HepG2 (cell line): Measurements from ENCODE around the gene ANKRD40. TPM values are rescaled to one million over a fixed set of nuclear protein-coding genes. Genes with fewer than 3 reads are reported as not detected.

Experiments used
- CSRNP2 ChIP-seq: sonication (generic); formaldehyde crosslinking; conservative IDR thresholded peaks from 2 replicates; pipeline ENCODE4 v1.8.0; 2022; ENCODE audit warnings: low read depth, missing genetic modification reagents
- DR1 ChIP-seq: sonication (generic); formaldehyde crosslinking; IDR thresholded peaks from 2 replicates; pipeline ENCODE4 v1.8.0; 2021; ENCODE audit warnings: mild to moderate bottlenecking, missing genetic modification reagents, inconsistent platforms
- LBX2 ChIP-seq: sonication (generic); formaldehyde crosslinking; IDR thresholded peaks from 2 replicates; pipeline ENCODE4 v1.5.0; 2020; ENCODE audit warnings: missing genetic modification reagents, mild to moderate bottlenecking, borderline replicate concordance
- NCOR1 ChIP-seq: fragments of 200-600 bp; sonication (generic); IDR thresholded peaks from 2 replicates; pipeline ENCODE4 v1.7.0; 2017; ENCODE audit warnings: antibody characterized with exemption, low read length, borderline replicate concordance
- NR2F2 ChIP-seq: IDR thresholded peaks from 2 replicates; pipeline ENCODE4 v1.6.1; 2012; ENCODE audit warnings: low read depth, inconsistent platforms, borderline replicate concordance
- RFXANK ChIP-seq: IDR thresholded peaks from 2 replicates; pipeline ENCODE4 v1.6.1; 2016
- UBTF ChIP-seq: sonication (generic); formaldehyde crosslinking; IDR thresholded peaks from 2 replicates; pipeline ENCODE4 v1.4.0; 2020; ENCODE audit warnings: mild to moderate bottlenecking, missing genetic modification reagents
- ZBTB25 ChIP-seq: IDR thresholded peaks from 2 replicates; pipeline ENCODE4 v1.6.1; 2018; ENCODE audit warnings: missing genetic modification reagents
- ZBTB26 ChIP-seq: IDR thresholded peaks from 2 replicates; pipeline ENCODE4 v1.6.1; 2016; ENCODE audit warnings: missing compliant biosample characterization, missing genetic modification reagents, borderline replicate concordance
- ZFX ChIP-seq: sonication (generic); formaldehyde crosslinking; IDR thresholded peaks from 2 replicates; pipeline ENCODE4 v1.4.0; 2020; ENCODE audit warnings: mild to moderate bottlenecking, low read depth, missing genetic modification reagents, moderate library complexity
- ZNF407 ChIP-seq: sonication (generic); formaldehyde crosslinking; IDR thresholded peaks from one replicate; pipeline ENCODE4 v1.5.1; 2020; ENCODE audit warnings: mild to moderate bottlenecking, missing genetic modification reagents; ENCODE audit errors: not compliant biosample characterization
- ZNF720 ChIP-seq: sonication (generic); formaldehyde crosslinking; IDR thresholded peaks from 2 replicates; pipeline ENCODE4 v1.4.0; 2020; ENCODE audit warnings: missing genetic modification reagents
- ZNF766 ChIP-seq: sonication (generic); formaldehyde crosslinking; IDR thresholded peaks from 2 replicates; pipeline ENCODE4 v1.5.0; 2020; ENCODE audit warnings: missing genetic modification reagents, borderline replicate concordance
- polyA plus RNA-seq, 8 experiments: library from polyadenylated mRNA; depleted of rRNA in 3 of 8; stranded (reverse) in 7 of 8; unstranded in 1 of 8; fragments of >200 nt; fragmentation: Illumina TruSeq in 4 of 8; extraction: Trizol in 4 of 8; gene quantifications; 2 replicates each; pipeline versions ENCODE4 v1.2.1 to v1.2.3, GENCODE V29; 2011 to 2016; ENCODE audit warnings: low read depth in 4 of 8, missing spikeins in 1 of 8, mixed read lengths in 1 of 8; ENCODE audit not compliant: insufficient read depth in 1 of 8
- total RNA-seq, 5 experiments: library from RNA; depleted of rRNA; stranded (reverse); fragments of >200 nt; fragmentation: Illumina TruSeq; extraction: Trizol; gene quantifications; 2 replicates each; pipeline ENCODE4 v1.2.3, GENCODE V29; 2016; ENCODE audit warnings: low read depth in 1 of 5

Gene ANKRD40
- total and polyA plus RNA-seq, 2 of the 13 experiments (the other 11 are each of a cell fraction or from before 2014, with no cell fraction given), result 35.0 to 46.4 TPM

- TF ChIP-seq UBTF (CRISPR knock-in tag), result no peak; the same call in 1 of the 2 replicates
- TF ChIP-seq ZNF720 (CRISPR knock-in tag), result no peak
- TF ChIP-seq LBX2 (CRISPR knock-in tag), result no peak
- no peak for TF ChIP-seq ZFX
- TF ChIP-seq NCOR1, result no peak
- TF ChIP-seq NR2F2, result no peak
- no peak for TF ChIP-seq ZNF766 (CRISPR knock-in tag)
- no peak for TF ChIP-seq ZNF407
- no peak for TF ChIP-seq ZBTB26 (CRISPR knock-in tag)
- no peak for TF ChIP-seq DR1 (CRISPR knock-in tag)
- TF ChIP-seq RFXANK (CRISPR knock-in tag), result no peak
- no peak for TF ChIP-seq CSRNP2 (CRISPR knock-in tag)
- TF ChIP-seq ZBTB25, result no peak
Measured at GRCh38 chr17:50667259-50668024, 40.3 kb downstream of the ANKRD40 start (continued).
